Endodermal cell (in vitro differentiated cells): ENCODE results near the gene CPOX. TPM values are rescaled to one million over a fixed set of nuclear protein-coding genes. Genes with fewer than 3 reads are reported as not detected.

Experiments used
- DNase-seq: peaks from one replicate; pipeline ENCODE4 v3.0.0-alpha.2; 2017
- H3K27ac ChIP-seq: 2 replicates; pipeline ENCODE4 v1.5.1; 2013; ENCODE audit warnings: mild to moderate bottlenecking, low read depth, low read length, moderate library complexity
- H3K27me3 ChIP-seq: 2 replicates; pipeline ENCODE4 v1.6.1; 2013; ENCODE audit warnings: mild to moderate bottlenecking, low read length, moderate library complexity; ENCODE audit not compliant: insufficient read depth, control insufficient read depth, poor library complexity, severe bottlenecking
- H3K36me3 ChIP-seq: 2 replicates; pipeline ENCODE4 v1.7.0; 2013; ENCODE audit warnings: mild to moderate bottlenecking, low read length, moderate library complexity; ENCODE audit not compliant: control insufficient read depth, insufficient read depth
- H3K4me1 ChIP-seq: one replicate; pipeline ENCODE4 v1.7.0; 2013; ENCODE audit warnings: low read length; ENCODE audit not compliant: control insufficient read depth, insufficient read depth
- H3K4me3 ChIP-seq: 2 replicates; pipeline ENCODE4 v1.5.1; 2013; ENCODE audit warnings: mild to moderate bottlenecking, low read length, moderate library complexity
- H3K9ac ChIP-seq: 2 replicates; pipeline ENCODE4 v1.6.1; 2013; ENCODE audit warnings: mild to moderate bottlenecking, low read length, moderate library complexity; ENCODE audit not compliant: poor library complexity, severe bottlenecking; ENCODE audit errors: extremely low read depth
- H3K9me3 ChIP-seq: 2 replicates; pipeline ENCODE4 v1.6.1; 2013; ENCODE audit warnings: mild to moderate bottlenecking, low read length, moderate library complexity; ENCODE audit not compliant: control insufficient read depth
- H3K27ac Mint-ChIP-seq: 2 replicates; pipeline ENCODE4 v1.8.0; 2020; ENCODE audit warnings: mixed read lengths
- H3K27me3 Mint-ChIP-seq: 2 replicates; pipeline ENCODE4 v1.8.0; 2021; ENCODE audit warnings: mild to moderate bottlenecking, mixed read lengths; ENCODE audit not compliant: insufficient read depth
- H3K36me3 Mint-ChIP-seq: 2 replicates; pipeline ENCODE4 v1.8.0; 2020; ENCODE audit warnings: low read depth, mixed read lengths
- H3K4me1 Mint-ChIP-seq: 2 replicates; pipeline ENCODE4 v1.8.0; 2020; ENCODE audit warnings: mixed read lengths
- H3K4me3 Mint-ChIP-seq: 2 replicates; pipeline ENCODE4 v1.8.0; 2020; ENCODE audit warnings: mild to moderate bottlenecking, moderate library complexity, mixed read lengths
- H3K9me3 Mint-ChIP-seq: 2 replicates; pipeline ENCODE4 v1.8.0; 2020; ENCODE audit warnings: mild to moderate bottlenecking, mixed read lengths
- CTCF ChIP-seq: fragments of 200-600 bp; sonication (generic); conservative IDR thresholded peaks from 2 replicates; pipeline ENCODE4 v1.5.0; 2021; ENCODE audit warnings: antibody characterized with exemption, mild to moderate bottlenecking
- WGBS, 2 experiments: methylation state at CpG; one replicate each; pipeline versions ENCODE4 v1.1.5 to v1.1.7; 2013; ENCODE audit warnings: missing lambda C conversion rate in 2 of 2, mixed read lengths in 1 of 2; ENCODE audit not compliant: insufficient coverage in 1 of 2, insufficient read length in 1 of 2; 5-methylcytosine and 5-hydroxymethylcytosine counted together
- total RNA-seq, 2 donors: library from RNA; stranded (reverse); fragmentation: NEBNext Ultra II Directional in 1 of 2; extraction: Animal tissue kit (Norgen Biotek cat#: 25700) in 1 of 2; gene quantifications; 2 replicates in 1 of 2; 3 replicates in 1 of 2; pipeline ENCODE4 v1.2.1, GENCODE V29; 2021

Gene CPOX
- total RNA-seq, 2 donors from 2014 or later, result 18.0 to 20.3 TPM

GRCh38 chr3:98592345-98592935, 971 bp downstream of the CPOX start:
- H3K9me3 Mint-ChIP-seq, result no peaks in the 10 kb centered on the region
- H3K4me3 Mint-ChIP-seq, result peak overlapping the region; percentile 88
- Histone ChIP-seq H3K27me3 (no peaks in the 10 kb centered on the region), H3K9ac (peak overlapping the region; percentile 4), H3K4me3 (peak overlapping the region; percentile 86), H3K27ac (no peak overlapping the region), H3K4me1 (no peaks in the 10 kb centered on the region), H3K9me3 (no peaks in the 10 kb centered on the region), H3K36me3 (peaks cover 24% of the 10 kb centered on the region)
- no peak for DNase-seq
- H3K27ac Mint-ChIP-seq, result peak overlapping the region; percentile 55
- peaks cover 1% of the 10 kb centered on the region for H3K27me3 Mint-ChIP-seq
- TF ChIP-seq CTCF, result no peak
- H3K4me1 Mint-ChIP-seq, result peaks cover 10% of the 10 kb centered on the region
- H3K36me3 Mint-ChIP-seq, result peaks cover 29% of the 10 kb centered on the region
- WGBS, 2 experiments, result 41 to 79% methylated on average over 6 to 11 of the region's 11 CpGs

GRCh38 chr3:98589331-98590036, 3.9 kb downstream of the CPOX start:
- no peak overlapping the region for H3K4me3 ChIP-seq
- H3K9me3 ChIP-seq, result no peaks in the 10 kb centered on the region
- H3K9ac ChIP-seq, result no peak overlapping the region
- no peaks in the 10 kb centered on the region for H3K4me1 ChIP-seq
- no peak overlapping the region for H3K27ac Mint-ChIP-seq
- peaks cover 1% of the 10 kb centered on the region for H3K27me3 Mint-ChIP-seq
- no peaks in the 10 kb centered on the region for H3K9me3 Mint-ChIP-seq
- no peaks in the 10 kb centered on the region for H3K27me3 ChIP-seq
- no peak for DNase-seq
- H3K4me3 Mint-ChIP-seq, result no peak overlapping the region
- no peak overlapping the region for H3K27ac ChIP-seq
- peaks cover 49% of the 10 kb centered on the region for H3K36me3 ChIP-seq
- H3K4me1 Mint-ChIP-seq, result peaks cover 13% of the 10 kb centered on the region
- 80 to 90% methylated on average over 1 to 2 of the region's 2 CpGs for WGBS, 2 experiments
- H3K36me3 Mint-ChIP-seq, result peaks cover 55% of the 10 kb centered on the region
- no peak for TF ChIP-seq CTCF

DNA sequence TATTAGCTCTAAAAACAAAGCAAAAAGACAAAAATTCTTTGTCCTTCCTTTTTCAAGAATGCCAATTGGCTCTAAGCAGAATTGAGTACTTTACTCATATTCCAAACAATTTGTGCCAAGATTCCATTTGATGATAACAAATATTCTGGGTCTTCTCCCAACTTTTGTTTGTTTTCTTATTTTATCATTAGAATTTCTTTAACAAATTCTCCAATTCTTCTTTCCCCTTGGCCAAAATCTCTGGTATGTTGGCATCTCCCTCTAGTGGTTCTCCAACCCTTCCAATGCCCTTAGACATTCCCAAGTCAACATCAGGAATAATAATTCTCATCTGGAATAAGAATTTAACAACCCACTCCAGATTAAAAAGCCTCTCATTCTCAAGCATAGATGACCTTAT, 5.3 kb downstream of the CPOX start:
- Mint-ChIP-seq H3K36me3 (peaks cover 65% of the 10 kb centered on the region), H3K4me3 (no peak overlapping the region)

More for the DNA sequence above, 5.3 kb downstream of the CPOX start:
- Histone ChIP-seq H3K9ac (no peak overlapping the region), H3K4me3 (no peak overlapping the region), H3K27me3 (no peaks in the 10 kb centered on the region), H3K27ac (no peak overlapping the region), H3K36me3 (peaks cover 56% of the 10 kb centered on the region), H3K9me3 (no peaks in the 10 kb centered on the region), H3K4me1 (no peaks in the 10 kb centered on the region)
- no peak for DNase-seq
- Mint-ChIP-seq H3K27me3 (peaks cover 1% of the 10 kb centered on the region), H3K4me1 (peaks cover 13% of the 10 kb centered on the region), H3K27ac (no peak overlapping the region), H3K9me3 (no peaks in the 10 kb centered on the region)
- TF ChIP-seq CTCF, result peak; percentile 74
